Activated T-helper 1 cell treated with Interleukin-2 at 50 U/mL for 16 hours (primary cell): Measurements from ENCODE around the gene ZNF385B.
"Not testable (repeated sequence)": the region's sequence is repeated elsewhere in the genome, so short reads cannot be mapped to it uniquely, and the experiment has no call there.

Experiments used
- DNase-seq: peaks from one replicate; pipeline ENCODE4 v3.0.0-alpha.2; 2020; ENCODE audit warnings: low read depth

Gene ZNF385B

GRCh38 chr2:179629776-179630175, 231.6 kb downstream of the ZNF385B start:
- not testable (repeated sequence) for DNase-seq

GRCh38 chr2:179626261-179626660, 235.2 kb downstream of the ZNF385B start:
- DNase-seq, result no peak

GRCh38 chr2:179622635-179623300, 238.6 kb downstream of the ZNF385B start:
- no peak for DNase-seq

GRCh38 chr2:179622112-179622511, 239.3 kb downstream of the ZNF385B start:
- DNase-seq, result no peak

DNA sequence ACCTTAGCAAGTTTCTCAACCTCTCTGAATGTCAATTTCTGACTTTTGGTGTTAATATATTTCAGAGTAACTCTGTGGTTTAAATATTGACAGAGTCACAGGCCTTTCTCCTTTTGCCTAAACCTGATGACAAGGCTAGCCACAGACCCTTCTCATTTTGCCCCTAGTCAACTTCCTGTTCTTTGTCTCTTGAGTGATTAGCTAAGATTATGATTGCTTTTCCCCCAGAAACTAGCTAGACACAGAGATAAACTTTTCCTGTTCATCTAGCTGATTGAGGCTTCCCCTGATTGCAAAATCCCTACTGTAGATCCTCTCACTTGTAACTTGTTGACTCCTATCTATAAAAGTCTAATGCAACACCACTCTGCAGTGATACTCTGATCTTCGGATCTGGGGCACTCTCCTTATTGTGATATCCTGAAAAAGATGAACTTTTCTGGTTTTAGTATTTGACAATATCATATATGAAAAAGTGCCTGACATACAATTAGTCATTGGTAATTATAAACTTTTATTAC, 241.4 kb downstream of the ZNF385B start:
- DNase-seq, result no peak

GRCh38 chr2:179614121-179614520, 247.3 kb downstream of the ZNF385B start:
- no peak for DNase-seq

GRCh38 chr2:179613701-179614100, 247.7 kb downstream of the ZNF385B start:
- no peak for DNase-seq

GRCh38 chr2:179613299-179613651, 248.1 kb downstream of the ZNF385B start:
- no peak for DNase-seq

DNA sequence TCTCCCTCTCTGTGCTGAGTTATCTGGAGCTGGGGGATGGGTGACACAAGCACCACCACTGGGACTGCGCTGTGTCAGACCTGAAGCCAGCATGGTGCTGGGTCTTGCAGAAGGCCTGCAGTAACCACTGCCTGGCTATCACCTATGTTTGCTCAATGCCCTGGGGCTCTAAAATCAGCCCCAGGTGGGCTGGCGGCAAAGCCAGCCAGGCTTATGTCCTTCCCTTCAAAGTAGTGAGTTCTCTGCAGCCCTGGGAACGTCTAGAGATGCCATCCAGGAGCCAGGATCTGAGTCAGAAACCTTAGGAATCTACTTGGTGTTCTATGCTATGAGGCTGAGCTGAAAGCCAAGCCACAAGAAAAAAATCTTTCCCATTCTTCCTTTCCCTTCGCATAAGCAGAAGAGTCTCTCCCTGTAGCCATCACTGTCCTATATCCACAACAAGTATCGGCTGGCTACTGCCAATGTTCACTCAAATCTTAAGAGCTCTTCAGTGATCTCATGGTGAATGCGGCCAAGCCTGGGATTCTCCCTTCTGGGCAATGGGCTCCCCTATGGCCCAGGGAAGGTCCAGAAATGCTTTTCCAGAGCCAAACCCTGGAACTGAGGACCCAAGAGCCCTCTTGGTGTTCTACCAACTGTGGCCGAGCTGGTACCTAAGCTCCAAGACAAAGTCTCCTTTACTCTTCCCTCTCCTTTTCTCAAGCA, 248.7 kb downstream of the ZNF385B start:
- DNase-seq, result no peak

DNA sequence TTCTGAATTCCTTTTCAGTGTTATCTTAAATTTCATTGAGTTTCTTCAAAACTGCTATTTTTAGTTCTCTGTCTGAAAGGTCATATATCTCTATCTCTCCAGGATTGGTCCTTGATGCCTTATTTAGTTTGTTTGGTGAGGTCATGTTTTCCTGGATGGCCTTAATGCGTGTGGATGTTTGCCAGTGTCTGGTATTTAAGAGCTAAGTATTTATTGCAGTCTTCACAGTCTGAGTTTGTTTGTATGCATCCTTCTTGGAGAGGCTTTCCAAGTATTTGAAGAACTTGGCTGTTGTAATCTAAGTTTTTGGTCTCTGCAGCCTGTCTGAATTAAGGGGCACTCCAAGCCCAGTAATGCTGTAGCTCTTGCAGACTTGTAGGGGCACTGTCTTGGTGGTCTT, 249.3 kb downstream of the ZNF385B start:
- no peak for DNase-seq

GRCh38 chr2:179606141-179606540, 255.3 kb downstream of the ZNF385B start:
- no peak for DNase-seq

GRCh38 chr2:179605341-179605740, 256.1 kb downstream of the ZNF385B start:
- no peak for DNase-seq

DNA sequence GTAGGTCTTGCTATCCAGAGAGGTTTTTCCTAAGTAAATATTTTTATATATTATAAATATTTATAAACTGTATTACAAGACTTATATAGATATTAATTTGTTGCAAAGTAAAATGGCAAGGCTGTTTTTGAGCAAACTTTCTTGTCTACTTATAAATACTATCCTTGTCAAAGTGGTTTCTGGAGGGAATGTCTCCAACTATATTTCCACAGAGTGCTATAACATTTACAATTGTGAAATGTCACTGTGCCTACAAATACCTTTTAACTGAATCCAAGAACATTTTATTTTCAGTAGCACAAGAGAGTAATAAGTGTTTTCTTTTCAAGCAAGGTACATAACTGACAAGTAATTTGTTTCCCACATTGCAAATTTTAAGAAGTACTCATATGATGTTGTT, 256.8 kb downstream of the ZNF385B start:
- no peak for DNase-seq

GRCh38 chr2:179602452-179602851, 259.0 kb downstream of the ZNF385B start:
- DNase-seq, result no peak

DNA sequence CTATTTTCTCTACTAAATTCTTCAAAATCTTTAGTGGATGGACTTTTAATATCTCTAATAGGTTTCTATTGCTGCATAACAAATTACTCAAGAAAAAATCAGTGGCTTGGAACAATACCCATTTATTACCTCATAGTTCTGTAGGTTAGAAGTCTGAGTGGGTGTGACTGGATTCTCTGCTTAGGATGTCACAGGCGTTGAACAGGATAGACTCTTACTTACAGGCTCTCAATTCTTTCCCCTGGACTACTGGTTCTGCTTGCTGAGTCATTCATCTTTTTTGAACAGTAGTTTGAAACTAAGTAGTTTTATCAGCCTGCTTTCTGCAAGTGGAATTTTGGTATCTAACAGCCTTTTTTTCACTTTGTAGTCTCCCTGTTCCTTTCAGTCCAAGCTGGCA, 265.4 kb downstream of the ZNF385B start:
- DNase-seq, result no peak

DNA sequence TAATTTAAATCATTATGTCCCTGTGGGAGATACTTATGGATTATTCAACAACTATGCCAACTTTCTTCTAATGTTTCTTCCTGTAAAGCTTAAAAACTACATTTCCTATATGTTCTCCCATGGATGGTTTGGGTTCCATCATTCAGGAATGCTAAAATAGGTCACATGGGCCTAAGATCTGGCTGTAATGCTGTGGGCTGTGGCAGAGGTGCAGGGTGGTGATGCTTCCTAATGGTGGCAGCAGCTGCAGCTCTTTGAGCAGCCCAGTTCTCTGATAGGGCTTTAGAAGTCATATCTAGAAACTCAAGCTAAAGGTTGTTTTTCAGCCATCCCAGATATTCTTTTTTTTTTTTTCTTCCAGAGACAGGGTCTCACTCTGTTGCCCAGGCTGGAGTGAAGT, 266.1 kb downstream of the ZNF385B start:
- no peak for DNase-seq

GRCh38 chr2:179594268-179595112, 266.9 kb downstream of the ZNF385B start:
- no peak for DNase-seq

DNA sequence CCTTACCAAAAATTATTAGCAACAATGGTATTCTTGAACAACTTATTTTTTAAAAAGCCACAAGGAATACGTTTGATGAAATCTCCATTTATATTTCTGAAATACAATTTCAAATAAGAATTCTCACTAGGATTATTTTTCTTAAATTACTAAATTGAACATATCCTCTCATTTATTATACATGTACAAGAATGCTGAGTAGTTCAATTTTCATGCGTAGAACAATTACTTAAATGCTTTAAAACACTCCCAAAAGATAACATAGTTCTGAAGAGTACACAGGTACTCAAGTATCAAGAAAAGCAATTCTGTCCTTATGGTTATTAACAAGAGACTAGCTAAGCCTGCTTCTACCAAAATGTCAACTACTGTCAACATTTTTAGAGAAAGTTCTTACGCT, 268.1 kb downstream of the ZNF385B start:
- no peak for DNase-seq

- no peak for DNase-seq
Measured at GRCh38 chr2:179592167-179592936, 269.1 kb downstream of the ZNF385B start.

- DNase-seq, result no peak
Measured at GRCh38 chr2:179591690-179592089, 269.7 kb downstream of the ZNF385B start.

DNA sequence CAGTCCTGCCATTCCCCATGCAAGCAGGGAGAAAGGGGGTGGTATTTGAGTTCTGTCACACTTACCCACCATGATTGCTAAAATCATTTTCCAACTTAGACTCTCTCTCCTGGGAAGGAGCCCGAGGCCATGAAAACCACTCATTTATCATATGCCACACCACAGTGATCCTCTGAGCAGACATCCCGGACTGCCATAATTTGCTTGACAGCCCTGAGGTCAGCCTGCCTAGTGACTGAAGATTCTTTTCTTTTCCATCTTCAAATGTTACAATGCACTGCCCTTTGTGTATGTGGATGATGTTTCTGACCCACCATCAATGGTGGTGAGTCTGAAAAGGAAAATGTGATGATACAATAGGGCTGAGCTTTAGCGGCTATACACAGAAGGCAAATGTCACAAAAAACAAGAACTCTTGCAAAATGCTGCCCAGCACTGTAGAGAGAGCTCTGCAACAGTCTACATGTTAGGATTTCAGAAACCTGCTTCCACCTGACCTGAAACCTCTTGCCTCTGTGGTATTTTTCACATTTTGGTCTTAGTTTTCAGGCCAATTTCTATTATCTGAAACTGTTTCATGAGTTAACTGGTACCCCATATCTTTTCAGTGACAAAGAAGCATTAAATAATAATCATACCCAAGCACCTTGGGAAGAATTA, 272.8 kb downstream of the ZNF385B start:
- no peak for DNase-seq
